HepG2 (cell line): Measurements from ENCODE around the gene ANKS6. TPM values are rescaled to one million over a fixed set of nuclear protein-coding genes. Genes with fewer than 3 reads are reported as not detected.

ENCODE experiments used
- ATAC-seq: fragments of 200-7000 bp; cut with Tn5 transposase; 3 replicates; pipeline ENCODE4 v1.9.1; 2020; ENCODE audit warnings: mild to moderate bottlenecking, moderate library complexity
- BruUV-seq: library from RNA; stranded (reverse); fragments of 400-500 nt; replicated peaks from 2 replicates; lab custom pipeline; 2021; lab: Mats Ljungman, UMichigan
- CTCF ChIA-PET: fragments of 300-600 bp; formaldehyde crosslinking; extraction: SDS; loops from one replicate; lab custom pipeline; 2021; ENCODE audit warnings: low total read pairs, inconsistent platforms, low intra/inter-chr PET ratio; lab: Yijun Ruan, JAX
- POLR2A ChIA-PET: fragments of 350-600 bp; sonication (Branson Sonifier 250); formaldehyde crosslinking; loops from one replicate; lab custom pipeline; 2020; ENCODE audit warnings: antibody characterized with exemption, inconsistent platforms; lab: Yijun Ruan, JAX
- DNase-seq: peaks from one replicate; pipeline ENCODE4 v3.0.0-alpha.2; 2015; ENCODE audit warnings: low spot score
- FAIRE-seq: peaks from 3 replicates; lab custom pipeline; 2011; peaks lifted over from hg19 to GRCh38; lab: Jason Lieb, UNC
- H2AFZ ChIP-seq: one replicate; pipeline ENCODE4 v1.6.1; 2011; ENCODE audit warnings: low read length, inconsistent platforms
- H3K27ac ChIP-seq: fragments of 300-600 bp; 3 replicates; pipeline ENCODE4 v1.8.0; 2011; ENCODE audit warnings: mixed run types, mild to moderate bottlenecking, mixed read lengths, low read length, inconsistent platforms; ENCODE audit not compliant: insufficient read depth; ENCODE audit errors: extremely low read length
- H3K27me3 ChIP-seq, 2 experiments: fragments of 200-600 bp in 1 of 2; 2 replicates in 1 of 2; 3 replicates in 1 of 2; pipeline versions ENCODE4 v1.6.0 to v1.8.0; 2011; ENCODE audit warnings: low read length in 2 of 2, mild to moderate bottlenecking in 2 of 2, moderate library complexity in 2 of 2, inconsistent platforms in 1 of 2; ENCODE audit not compliant: insufficient read depth in 2 of 2, control insufficient read depth in 1 of 2
- H3K36me3 ChIP-seq, 2 experiments: fragments of 200-600 bp in 1 of 2; replicated peaks in 1 of 2; 2 replicates in 1 of 2; 3 replicates in 1 of 2; pipeline versions ENCODE4 v1.5.1 to v1.8.0; 2011; ENCODE audit warnings: low read length in 2 of 2, inconsistent platforms in 1 of 2; ENCODE audit not compliant: insufficient read depth in 2 of 2, control insufficient read depth in 1 of 2
- H3K4me1 ChIP-seq: 2 replicates; pipeline ENCODE4 v1.5.1; 2012; ENCODE audit warnings: low read length, inconsistent platforms; ENCODE audit not compliant: insufficient read depth
- H3K4me2 ChIP-seq: 2 replicates; pipeline ENCODE4 v1.6.0; 2011; ENCODE audit warnings: low read depth, low read length, inconsistent platforms
- H3K4me3 ChIP-seq, 3 experiments: fragments of 200-600 bp in 1 of 3; sonication (generic), shearing (Covaris generic) in 1 of 3; replicated peaks in 1 of 3; 2 replicates each; pipeline ENCODE4 v1.5.1; 2011 to 2016; ENCODE audit warnings: low read length in 3 of 3, inconsistent platforms in 2 of 3, low read depth in 2 of 3, mild to moderate bottlenecking in 2 of 3, control low read depth in 1 of 3, mixed read lengths in 1 of 3; ENCODE audit not compliant: insufficient read depth in 1 of 3
- H3K79me2 ChIP-seq: one replicate; pipeline ENCODE4 v1.6.1; 2011; ENCODE audit warnings: low read length, inconsistent platforms; ENCODE audit not compliant: insufficient read depth
- H3K9ac ChIP-seq: 2 replicates; pipeline ENCODE4 v1.6.0; 2011; ENCODE audit warnings: mild to moderate bottlenecking, low read depth, low read length, inconsistent platforms; ENCODE audit not compliant: insufficient read depth
- H3K9me3 ChIP-seq: 2 replicates; pipeline ENCODE4 v1.5.1; 2012; ENCODE audit warnings: mild to moderate bottlenecking, low read length
- H4K20me1 ChIP-seq: 2 replicates; pipeline ENCODE4 v1.6.0; 2011; ENCODE audit warnings: inconsistent platforms, mild to moderate bottlenecking, low read length, moderate library complexity; ENCODE audit not compliant: insufficient read depth
- BCL6 ChIP-seq: IDR thresholded peaks from 2 replicates; pipeline ENCODE4 v1.6.1; 2016; ENCODE audit warnings: missing genetic modification reagents, missing compliant biosample characterization
- CHD4 ChIP-seq: fragments of 200-600 bp; sonication (generic); IDR thresholded peaks from 2 replicates; pipeline ENCODE4 v1.7.0; 2017; ENCODE audit warnings: mild to moderate bottlenecking, low read length, borderline replicate concordance
- FOXM1 ChIP-seq: sonication (generic); formaldehyde crosslinking; IDR thresholded peaks from 2 replicates; pipeline ENCODE4 v1.5.0; 2020; ENCODE audit warnings: missing genetic modification reagents
- HDAC2 ChIP-seq: sonication (generic); formaldehyde crosslinking; IDR thresholded peaks from 2 replicates; pipeline ENCODE4 v1.4.0; 2020; ENCODE audit warnings: missing genetic modification reagents
- HMG20B ChIP-seq: conservative IDR thresholded peaks from 2 replicates; pipeline ENCODE4 v1.6.1; 2016; ENCODE audit warnings: missing genetic modification reagents, missing compliant biosample characterization
- HOXA3 ChIP-seq: sonication (generic); formaldehyde crosslinking; IDR thresholded peaks from 2 replicates; pipeline ENCODE4 v1.5.0; 2020; ENCODE audit warnings: missing genetic modification reagents
- KLF11 ChIP-seq: IDR thresholded peaks from 2 replicates; pipeline ENCODE4 v1.6.1; 2016; ENCODE audit warnings: missing compliant biosample characterization
- LCORL ChIP-seq, 2 experiments: fragments of 450-650 bp in 1 of 2; sonication (generic) in 1 of 2; formaldehyde crosslinking in 1 of 2; IDR thresholded peaks; 2 replicates each; pipeline versions ENCODE4 v1.5.0 to v1.6.1; 2017 to 2020; ENCODE audit warnings: antibody characterized with exemption in 1 of 2, missing genetic modification reagents in 1 of 2
- MIER3 ChIP-seq: IDR thresholded peaks from 2 replicates; pipeline ENCODE4 v1.6.1; 2016; ENCODE audit warnings: missing compliant biosample characterization, borderline replicate concordance
- SKI ChIP-seq: fragments of 450-650 bp; IDR thresholded peaks from one replicate; pipeline ENCODE4 v1.6.1; 2018; ENCODE audit warnings: mild to moderate bottlenecking; ENCODE audit not compliant: partially characterized antibody
- SRSF4 ChIP-seq: fragments of 200-400 bp; formaldehyde crosslinking; IDR thresholded peaks from one replicate; pipeline ENCODE4 v1.6.1; 2018; ENCODE audit warnings: mild to moderate bottlenecking, low read depth, low read length, moderate library complexity; ENCODE audit not compliant: poor library complexity, severe bottlenecking
- YEATS2 ChIP-seq: sonication (generic); formaldehyde crosslinking; IDR thresholded peaks from 2 replicates; pipeline ENCODE4 v1.4.0; 2020; ENCODE audit warnings: missing genetic modification reagents, borderline replicate concordance
- ZKSCAN8 ChIP-seq: IDR thresholded peaks from 2 replicates; pipeline ENCODE4 v1.6.1; 2016; ENCODE audit warnings: borderline replicate concordance, missing genetic modification reagents, missing compliant biosample characterization
- ZNF260 ChIP-seq: sonication (generic); formaldehyde crosslinking; IDR thresholded peaks from 2 replicates; pipeline ENCODE4 v1.4.0; 2020; ENCODE audit warnings: missing genetic modification reagents, low read depth, mild to moderate bottlenecking, borderline replicate concordance
- ZNF790 ChIP-seq: sonication (generic); formaldehyde crosslinking; IDR thresholded peaks from 2 replicates; pipeline ENCODE4 v1.8.0; 2022; ENCODE audit warnings: missing genetic modification reagents, mild to moderate bottlenecking, borderline replicate concordance
- ZSCAN21 ChIP-seq: sonication (generic); formaldehyde crosslinking; IDR thresholded peaks from 2 replicates; pipeline ENCODE4 v1.8.0; 2022; ENCODE audit warnings: mild to moderate bottlenecking, missing genetic modification reagents, moderate library complexity, borderline replicate concordance
- WGBS: methylation state at CpG from one replicate; pipeline ENCODE4 v1.1.6; 2017; ENCODE audit warnings: low lambda C conversion rate; 5-methylcytosine and 5-hydroxymethylcytosine counted together
- in situ Hi-C: cut with HindIII; loops from 2 replicates; pipeline ENCODE4 v1.10.0; 2017; ENCODE audit warnings: low pct_unique_long_range_greater_than_20kb; ENCODE audit not compliant: extremely low pct_ligation_motif_present
- intact Hi-C: fragments of 100-400 bp; cut with micrococcal nuclease; formaldehyde crosslinking; loops from one replicate; pipeline ENCODE4 v1.10.0; 2022; ENCODE audit not compliant: unreplicated experiment
- polyA plus RNA-seq, 8 experiments: library from polyadenylated mRNA; depleted of rRNA in 3 of 8; stranded (reverse) in 7 of 8; unstranded in 1 of 8; fragments of >200 nt; fragmentation: Illumina TruSeq in 4 of 8; extraction: Trizol in 4 of 8; gene quantifications; 2 replicates each; pipeline versions ENCODE4 v1.2.1 to v1.2.3, GENCODE V29; 2011 to 2016; ENCODE audit warnings: low read depth in 4 of 8, missing spikeins in 1 of 8, mixed read lengths in 1 of 8; ENCODE audit not compliant: insufficient read depth in 1 of 8
- total RNA-seq, 5 experiments: library from RNA; depleted of rRNA; stranded (reverse); fragments of >200 nt; fragmentation: Illumina TruSeq; extraction: Trizol; gene quantifications; 2 replicates each; pipeline ENCODE4 v1.2.3, GENCODE V29; 2016; ENCODE audit warnings: low read depth in 1 of 5
- TF ChIP-seq, protein P1 (sequence below): sonication (generic); formaldehyde crosslinking; IDR thresholded peaks from 2 replicates; pipeline ENCODE4 v1.8.0; 2022; ENCODE audit warnings: missing genetic modification reagents, low read depth, mild to moderate bottlenecking, borderline replicate concordance
- TF ChIP-seq, protein P2 (sequence below): sonication (generic); formaldehyde crosslinking; IDR thresholded peaks from 2 replicates; pipeline ENCODE4 v1.8.0; 2022; ENCODE audit warnings: mild to moderate bottlenecking, missing genetic modification reagents, moderate library complexity
- TF ChIP-seq, protein P3 (sequence below): sonication (generic); formaldehyde crosslinking; IDR thresholded peaks from 2 replicates; pipeline ENCODE4 v1.4.0; 2020; ENCODE audit warnings: missing genetic modification reagents
- TF ChIP-seq, protein P4 (sequence below): sonication (generic); formaldehyde crosslinking; IDR thresholded peaks from 2 replicates; pipeline ENCODE4 v1.8.0; 2022; ENCODE audit warnings: mild to moderate bottlenecking, missing genetic modification reagents
- TF ChIP-seq, protein P5 (sequence below): sonication (generic); formaldehyde crosslinking; IDR thresholded peaks from 2 replicates; pipeline ENCODE4 v1.8.0; 2023; ENCODE audit warnings: mild to moderate bottlenecking, missing genetic modification reagents

Gene ANKS6
- total and polyA plus RNA-seq, 2 of the 13 experiments (the other 11 are each of a cell fraction or from before 2014, with no cell fraction given) = 8.8 to 10.7 TPM

DNA sequence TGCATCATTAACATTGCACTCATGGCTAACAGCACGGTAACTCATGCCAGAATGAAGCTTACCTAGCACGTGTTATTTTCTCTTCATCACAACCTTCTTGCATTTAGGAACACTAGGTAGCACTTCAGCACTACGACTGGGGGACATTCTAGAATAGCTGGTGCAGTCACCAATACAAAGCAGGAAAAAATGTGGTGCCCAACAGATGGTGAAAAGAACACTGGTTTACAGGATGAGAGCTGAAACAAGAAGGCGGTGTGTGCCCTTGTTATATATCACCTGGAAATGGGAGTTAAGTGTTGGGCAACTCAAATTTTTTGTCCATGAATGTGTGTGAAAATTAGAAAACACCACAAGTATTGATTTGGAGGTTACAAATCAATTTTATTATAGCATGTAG is 41.2 kb upstream of the ANKS6 start (continued):
- TF ChIP-seq, protein P1, sequence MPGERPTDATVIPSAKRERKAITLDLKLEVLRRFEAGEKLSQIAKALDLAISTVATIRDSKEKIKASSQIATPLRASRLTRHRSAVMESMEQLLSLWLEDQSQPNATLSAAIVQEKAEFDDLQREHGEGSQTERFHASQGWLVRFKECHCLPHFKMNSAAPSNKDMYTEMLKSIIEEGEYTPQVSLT (CRISPR knock-in tag) = no peak
- no peak for TF ChIP-seq BCL6 (CRISPR knock-in tag)
- no peak for TF ChIP-seq HMG20B (CRISPR knock-in tag)
- TF ChIP-seq, protein P2, sequence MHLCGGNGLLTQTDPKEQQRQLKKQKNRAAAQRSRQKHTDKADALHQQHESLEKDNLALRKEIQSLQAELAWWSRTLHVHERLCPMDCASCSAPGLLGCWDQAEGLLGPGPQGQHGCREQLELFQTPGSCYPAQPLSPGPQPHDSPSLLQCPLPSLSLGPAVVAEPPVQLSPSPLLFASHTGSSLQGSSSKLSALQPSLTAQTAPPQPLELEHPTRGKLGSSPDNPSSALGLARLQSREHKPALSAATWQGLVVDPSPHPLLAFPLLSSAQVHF (CRISPR knock-in tag) = no peak
- TF ChIP-seq LCORL (IDR thresholded peaks at IDR 0.05) = no peak
- no peak for TF ChIP-seq LCORL (CRISPR knock-in tag; IDR thresholded peaks at IDR 0.05)
- TF ChIP-seq ZKSCAN8 (CRISPR knock-in tag) = no peak
- TF ChIP-seq, protein P3, sequence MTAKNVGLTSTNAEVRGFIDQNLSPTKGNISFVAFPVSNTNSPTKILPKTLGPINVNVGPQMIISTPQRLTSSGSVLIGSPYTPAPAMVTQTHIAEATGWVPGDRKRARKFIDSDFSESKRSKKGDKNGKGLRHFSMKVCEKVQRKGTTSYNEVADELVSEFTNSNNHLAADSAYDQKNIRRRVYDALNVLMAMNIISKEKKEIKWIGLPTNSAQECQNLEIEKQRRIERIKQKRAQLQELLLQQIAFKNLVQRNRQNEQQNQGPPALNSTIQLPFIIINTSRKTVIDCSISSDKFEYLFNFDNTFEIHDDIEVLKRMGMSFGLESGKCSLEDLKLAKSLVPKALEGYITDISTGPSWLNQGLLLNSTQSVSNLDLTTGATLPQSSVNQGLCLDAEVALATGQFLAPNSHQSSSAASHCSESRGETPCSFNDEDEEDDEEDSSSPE (CRISPR knock-in tag) = no peak
- no peak for TF ChIP-seq HOXA3 (CRISPR knock-in tag)
- TF ChIP-seq MIER3 = no peak
- TF ChIP-seq SRSF4 = no peak
- TF ChIP-seq HDAC2 = no peak
- TF ChIP-seq SKI = no peak
- TF ChIP-seq ZNF790 = no peak

DNA sequence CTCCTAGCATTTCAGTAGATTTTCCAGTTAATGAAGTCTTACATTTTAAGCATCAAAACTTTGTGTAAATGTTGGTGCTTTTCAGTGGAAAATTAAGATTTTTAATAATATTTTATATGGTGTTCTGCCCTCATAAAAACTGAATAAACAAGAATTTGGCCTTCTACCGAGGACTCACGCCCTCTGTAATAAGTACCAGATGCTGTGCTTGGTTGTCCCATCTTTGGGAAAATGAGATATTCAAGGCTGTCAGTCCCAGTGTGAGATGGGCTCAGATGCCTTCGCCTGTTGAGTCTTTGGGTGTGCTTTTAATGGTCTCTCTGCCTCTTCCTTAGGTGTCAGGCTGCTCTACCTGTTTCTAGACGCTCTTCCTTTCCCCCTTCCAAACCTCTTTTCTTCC is 39.9 kb upstream of the ANKS6 start:
- Histone ChIP-seq H3K27ac (no peak overlapping the region), H3K4me3 (no peak overlapping the region), H3K27me3 (peaks cover 0 to 13% of the 10 kb centered on the region in 2 experiments; a peak in 3 of 5 replicates), H3K9me3 (no peaks in the 10 kb centered on the region), H2AFZ (no peak overlapping the region), H3K9ac (no peak overlapping the region), H4K20me1 (no peaks in the 10 kb centered on the region), H3K4me2 (no peak overlapping the region), H3K4me1 (no peaks in the 10 kb centered on the region), H3K79me2 (no peaks in the 10 kb centered on the region), H3K36me3 (no peaks in the 10 kb centered on the region)
- WGBS = 3% methylated on average over 4 of the region's 4 CpGs
- no peak for TF ChIP-seq KLF11 (CRISPR knock-in tag)
- TF ChIP-seq, protein P4, sequence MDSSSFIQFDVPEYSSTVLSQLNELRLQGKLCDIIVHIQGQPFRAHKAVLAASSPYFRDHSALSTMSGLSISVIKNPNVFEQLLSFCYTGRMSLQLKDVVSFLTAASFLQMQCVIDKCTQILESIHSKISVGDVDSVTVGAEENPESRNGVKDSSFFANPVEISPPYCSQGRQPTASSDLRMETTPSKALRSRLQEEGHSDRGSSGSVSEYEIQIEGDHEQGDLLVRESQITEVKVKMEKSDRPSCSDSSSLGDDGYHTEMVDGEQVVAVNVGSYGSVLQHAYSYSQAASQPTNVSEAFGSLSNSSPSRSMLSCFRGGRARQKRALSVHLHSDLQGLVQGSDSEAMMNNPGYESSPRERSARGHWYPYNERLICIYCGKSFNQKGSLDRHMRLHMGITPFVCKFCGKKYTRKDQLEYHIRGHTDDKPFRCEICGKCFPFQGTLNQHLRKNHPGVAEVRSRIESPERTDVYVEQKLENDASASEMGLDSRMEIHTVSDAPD (CRISPR knock-in tag) = no peak
- no peak for TF ChIP-seq ZSCAN21 (CRISPR knock-in tag)
- TF ChIP-seq CHD4 = no peak
- TF ChIP-seq, protein P5, sequence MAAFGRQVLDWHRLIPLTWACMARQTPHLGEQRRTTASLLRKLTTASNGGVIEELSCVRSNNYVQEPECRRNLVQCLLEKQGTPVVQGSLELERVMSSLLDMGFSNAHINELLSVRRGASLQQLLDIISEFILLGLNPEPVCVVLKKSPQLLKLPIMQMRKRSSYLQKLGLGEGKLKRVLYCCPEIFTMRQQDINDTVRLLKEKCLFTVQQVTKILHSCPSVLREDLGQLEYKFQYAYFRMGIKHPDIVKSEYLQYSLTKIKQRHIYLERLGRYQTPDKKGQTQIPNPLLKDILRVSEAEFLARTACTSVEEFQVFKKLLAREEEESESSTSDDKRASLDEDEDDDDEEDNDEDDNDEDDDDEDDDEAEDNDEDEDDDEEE (CRISPR knock-in tag) = no peak
- no peak for TF ChIP-seq YEATS2 (CRISPR knock-in tag)
- no peak for TF ChIP-seq ZNF260 (CRISPR knock-in tag)
- TF ChIP-seq FOXM1 = no peak
- POLR2A ChIA-PET = no interaction called here
- ATAC-seq = no peak
- FAIRE-seq = no peak
- intact Hi-C loops = no loop called here
- in situ Hi-C loops = no loop called here
- CTCF ChIA-PET = no interaction called here
- no peak for DNase-seq
- no TSS peak for BruUV-seq
